Cardiac ventricle fibroblast (primary cell): Measurements from ENCODE around the gene DGAT2. TPM values are rescaled to one million over a fixed set of nuclear protein-coding genes. Genes with fewer than 3 reads are reported as not detected.

ENCODE experiments used
- total RNA-seq: library from RNA; depleted of rRNA; stranded (reverse); fragments of >200 nt; gene quantifications from 2 replicates; pipeline ENCODE4 v1.2.3, GENCODE V29; 2015

DGAT2 gene
- 9.0 and 13.2 TPM in 2 replicates for total RNA-seq

GRCh38 chr11:75768112-75768908 is at the start of gene DGAT2:
TSS of gene DGAT2 (plus strand) at chr11:75768778. CDS start at chr11:75768992, 214 bp downstream.

GRCh38 chr11:75814677-75815344 is 46.2 kb downstream of the DGAT2 start, which contains the start of gene UVRAG:
TSS of gene UVRAG (plus strand) at chr11:75815210. CDS start at chr11:75815408, 198 bp downstream.

Other genes with a start within 250 kb of the DGAT2 start
- 3.7 and 5.6 TPM in 2 replicates for gene GDPD5, start 242.8 kb upstream of the DGAT2 start, total RNA-seq
- 2,010 and 2,056 TPM in 2 replicates for gene SERPINH1, start 206.5 kb upstream of the DGAT2 start, total RNA-seq
- gene MAP6, start 99.7 kb upstream of the DGAT2 start, total RNA-seq, result 2.1 and 3.7 TPM in 2 replicates
- not detected in 2 replicates for gene MOGAT2, start 50.9 kb upstream of the DGAT2 start, total RNA-seq
- gene UVRAG, start 46.4 kb downstream of the DGAT2 start, total RNA-seq, result 14.3 and 16.7 TPM in 2 replicates